ENCODE results near the gene BMP10. TPM values are rescaled to one million over a fixed set of nuclear protein-coding genes. Genes with fewer than 3 reads are reported as not detected.
A peak's percentile ranks its signal among the peaks of the same experiment; 100 is the strongest.

BMP10 gene
- total RNA-seq, 4 donors from 2014 or later: not detected

GRCh38 chr2:68870215-68870614 is 982 bp downstream of the BMP10 start:
- Histone ChIP-seq H3K36me3 (no peaks in the 10 kb centered on the region), H3K9me3 (no peaks in the 10 kb centered on the region), H3K27me3 (no peaks in the 10 kb centered on the region), H3K4me3 (replicated peaks in 1 of 3) (no peak overlapping the region), H3K27ac (no peak overlapping the region), H3K4me1 (no peaks in the 10 kb centered on the region)
- intact Hi-C loops (cut with DNase I): no loop called here
- WGBS, 2 donors: 65 to 70% methylated on average over 2 of the region's 2 CpGs
- no peak for DNase-seq
- TF ChIP-seq, protein P1, sequence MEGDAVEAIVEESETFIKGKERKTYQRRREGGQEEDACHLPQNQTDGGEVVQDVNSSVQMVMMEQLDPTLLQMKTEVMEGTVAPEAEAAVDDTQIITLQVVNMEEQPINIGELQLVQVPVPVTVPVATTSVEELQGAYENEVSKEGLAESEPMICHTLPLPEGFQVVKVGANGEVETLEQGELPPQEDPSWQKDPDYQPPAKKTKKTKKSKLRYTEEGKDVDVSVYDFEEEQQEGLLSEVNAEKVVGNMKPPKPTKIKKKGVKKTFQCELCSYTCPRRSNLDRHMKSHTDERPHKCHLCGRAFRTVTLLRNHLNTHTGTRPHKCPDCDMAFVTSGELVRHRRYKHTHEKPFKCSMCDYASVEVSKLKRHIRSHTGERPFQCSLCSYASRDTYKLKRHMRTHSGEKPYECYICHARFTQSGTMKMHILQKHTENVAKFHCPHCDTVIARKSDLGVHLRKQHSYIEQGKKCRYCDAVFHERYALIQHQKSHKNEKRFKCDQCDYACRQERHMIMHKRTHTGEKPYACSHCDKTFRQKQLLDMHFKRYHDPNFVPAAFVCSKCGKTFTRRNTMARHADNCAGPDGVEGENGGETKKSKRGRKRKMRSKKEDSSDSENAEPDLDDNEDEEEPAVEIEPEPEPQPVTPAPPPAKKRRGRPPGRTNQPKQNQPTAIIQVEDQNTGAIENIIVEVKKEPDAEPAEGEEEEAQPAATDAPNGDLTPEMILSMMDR (IDR thresholded peaks at IDR 0.05): no peak
- TF ChIP-seq POLR2A (IDR thresholded peaks at IDR 0.05): no peak

- intact Hi-C loops (cut with DNase I): no loop called here
- no peaks in the 10 kb centered on the region for H3K27me3 ChIP-seq
- no peaks in the 10 kb centered on the region for H3K9me3 ChIP-seq
- H3K27ac ChIP-seq: no peak overlapping the region
- no peaks in the 10 kb centered on the region for H3K36me3 ChIP-seq
- no peak for DNase-seq
- TF ChIP-seq, protein P1 (IDR thresholded peaks at IDR 0.05): no peak
- TF ChIP-seq POLR2A (IDR thresholded peaks at IDR 0.05): no peak
- H3K4me3 ChIP-seq (replicated peaks in 1 of 3): no peak overlapping the region
- no peaks in the 10 kb centered on the region for H3K4me1 ChIP-seq
These were observed 6.1 kb downstream of the BMP10 start for GRCh38 chr2:68865108-68865507.

- Histone ChIP-seq H3K9me3 (no peaks in the 10 kb centered on the region), H3K36me3 (no peaks in the 10 kb centered on the region), H3K27ac (no peak overlapping the region), H3K4me1 (no peaks in the 10 kb centered on the region), H3K27me3 (no peaks in the 10 kb centered on the region), H3K4me3 (replicated peaks in 1 of 3) (no peak overlapping the region)
- 87 to 93% methylated on average over 2 of the region's 2 CpGs for WGBS, 2 donors
- DNase-seq: no peak
- intact Hi-C loops (cut with DNase I): no loop called here
- TF ChIP-seq, protein P1 (IDR thresholded peaks at IDR 0.05): no peak
- TF ChIP-seq POLR2A (IDR thresholded peaks at IDR 0.05): no peak
These were observed 7.2 kb downstream of the BMP10 start for GRCh38 chr2:68863996-68864395.

- Histone ChIP-seq H3K27me3 (no peaks in the 10 kb centered on the region), H3K9me3 (no peaks in the 10 kb centered on the region), H3K27ac (no peak overlapping the region), H3K4me3 (replicated peaks in 1 of 3) (no peak overlapping the region), H3K4me1 (no peaks in the 10 kb centered on the region), H3K36me3 (no peaks in the 10 kb centered on the region)
- DNase-seq: peak in 1 of 2 donors; percentile 6
- 46 to 47% methylated on average over 7 of the region's 7 CpGs for WGBS, 2 donors
- TF ChIP-seq, protein P1 (IDR thresholded peaks at IDR 0.05): no peak
- TF ChIP-seq POLR2A (IDR thresholded peaks at IDR 0.05): no peak
- intact Hi-C loops (cut with DNase I): no loop called here
These were observed 8.3 kb downstream of the BMP10 start for GRCh38 chr2:68862889-68863288.

GRCh38 chr2:68861330-68861729 is 9.9 kb downstream of the BMP10 start:
- Histone ChIP-seq H3K27me3 (no peaks in the 10 kb centered on the region), H3K9me3 (no peaks in the 10 kb centered on the region), H3K4me3 (replicated peaks in 1 of 3) (no peak overlapping the region), H3K27ac (no peak overlapping the region), H3K4me1 (no peaks in the 10 kb centered on the region), H3K36me3 (no peaks in the 10 kb centered on the region)
- no peak for TF ChIP-seq POLR2A (IDR thresholded peaks at IDR 0.05)
- TF ChIP-seq, protein P1 (IDR thresholded peaks at IDR 0.05): no peak
- intact Hi-C loops (cut with DNase I): no loop called here
- no peak for DNase-seq

All from thyroid gland (tissue), 4 donors.